Choroid plexus epithelial cell (primary cell): ENCODE results near the gene RAD51D.
"Not testable (repeated sequence)": the region's sequence is repeated elsewhere in the genome, so short reads cannot be mapped to it uniquely, and the experiment has no call there.

Experiments used
- DNase-seq: peaks from one replicate; pipeline ENCODE4 v3.0.0-alpha.2; 2010; ENCODE audit warnings: low read depth
- H3K4me3 ChIP-seq: 2 replicates; pipeline ENCODE4 v1.5.1; 2011; ENCODE audit warnings: low read depth, mild to moderate bottlenecking, control low read depth, low read length, moderate library complexity
- TF ChIP-seq, protein P1 (sequence below): conservative IDR thresholded peaks from 2 replicates; pipeline ENCODE4 v1.5.1; 2011; ENCODE audit warnings: low read depth, mild to moderate bottlenecking, control low read depth, inconsistent platforms, low read length, moderate library complexity

RAD51D gene

DNA sequence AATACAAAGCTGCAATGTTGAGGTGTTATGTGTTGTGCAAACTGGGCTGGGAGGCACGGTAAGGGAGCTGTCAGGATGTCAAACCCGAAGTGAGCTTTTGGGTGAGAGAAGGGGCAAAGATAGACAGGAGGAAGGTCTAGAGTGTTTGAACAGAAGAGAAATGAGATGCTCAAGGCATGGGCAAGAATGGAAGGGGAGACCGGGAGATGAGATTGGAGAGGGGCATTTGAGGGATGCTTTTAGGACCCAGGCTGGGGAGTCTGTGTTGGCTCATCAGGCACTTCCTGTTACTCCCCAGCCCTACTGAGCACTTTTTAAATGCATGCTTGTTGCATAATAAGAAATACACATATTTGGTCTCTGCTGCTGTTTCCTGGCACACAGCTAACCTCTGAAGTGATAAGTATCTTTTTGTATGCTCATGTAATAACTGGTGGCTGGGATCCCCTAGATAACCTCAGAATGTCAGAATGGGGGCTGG, 41.7 kb upstream of the RAD51D start:
- no peak overlapping the region for H3K4me3 ChIP-seq
- TF ChIP-seq, protein P1, sequence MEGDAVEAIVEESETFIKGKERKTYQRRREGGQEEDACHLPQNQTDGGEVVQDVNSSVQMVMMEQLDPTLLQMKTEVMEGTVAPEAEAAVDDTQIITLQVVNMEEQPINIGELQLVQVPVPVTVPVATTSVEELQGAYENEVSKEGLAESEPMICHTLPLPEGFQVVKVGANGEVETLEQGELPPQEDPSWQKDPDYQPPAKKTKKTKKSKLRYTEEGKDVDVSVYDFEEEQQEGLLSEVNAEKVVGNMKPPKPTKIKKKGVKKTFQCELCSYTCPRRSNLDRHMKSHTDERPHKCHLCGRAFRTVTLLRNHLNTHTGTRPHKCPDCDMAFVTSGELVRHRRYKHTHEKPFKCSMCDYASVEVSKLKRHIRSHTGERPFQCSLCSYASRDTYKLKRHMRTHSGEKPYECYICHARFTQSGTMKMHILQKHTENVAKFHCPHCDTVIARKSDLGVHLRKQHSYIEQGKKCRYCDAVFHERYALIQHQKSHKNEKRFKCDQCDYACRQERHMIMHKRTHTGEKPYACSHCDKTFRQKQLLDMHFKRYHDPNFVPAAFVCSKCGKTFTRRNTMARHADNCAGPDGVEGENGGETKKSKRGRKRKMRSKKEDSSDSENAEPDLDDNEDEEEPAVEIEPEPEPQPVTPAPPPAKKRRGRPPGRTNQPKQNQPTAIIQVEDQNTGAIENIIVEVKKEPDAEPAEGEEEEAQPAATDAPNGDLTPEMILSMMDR, result no peak
- peak; percentile 5 for DNase-seq

DNA sequence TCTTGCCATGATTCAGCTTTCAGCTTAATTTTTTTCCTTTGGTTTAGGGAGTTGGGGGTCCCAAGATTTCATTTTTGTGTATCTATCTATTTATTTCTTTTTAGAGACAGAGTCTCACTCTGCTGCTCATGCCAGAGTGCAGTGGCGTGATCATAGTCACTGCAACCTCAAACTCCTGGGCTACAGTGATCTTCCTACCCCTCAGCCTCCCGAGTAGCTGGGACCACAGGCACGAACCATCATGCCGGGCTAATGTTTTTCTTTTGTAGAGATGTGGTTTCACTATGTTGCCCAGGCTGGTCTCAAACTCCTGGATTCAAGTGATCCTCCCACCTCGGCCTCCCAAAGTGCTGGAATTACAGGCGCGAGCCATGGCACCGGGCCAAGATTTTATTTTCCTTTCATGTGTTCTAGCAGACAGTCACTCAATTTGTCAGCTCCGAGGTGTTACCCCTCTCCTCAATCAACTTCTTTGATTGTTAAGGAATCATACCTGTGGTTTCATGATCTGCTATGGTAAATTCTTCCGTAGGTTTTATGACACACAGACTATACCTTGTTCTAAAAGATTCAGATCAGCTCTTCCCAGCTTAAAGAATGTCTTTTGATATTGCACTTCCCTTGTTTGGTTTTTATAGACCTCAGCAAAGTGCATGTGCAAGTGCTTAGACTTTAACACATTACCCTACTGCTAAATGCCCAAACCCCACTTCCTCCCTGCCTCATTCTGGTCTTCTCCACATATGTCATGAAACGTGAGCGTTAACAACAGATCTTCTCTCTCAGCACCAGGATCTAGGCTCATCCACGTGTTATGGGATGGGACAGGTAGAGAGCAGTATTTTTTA, 40.9 kb upstream of the RAD51D start:
- no peak overlapping the region for H3K4me3 ChIP-seq
- no peak for DNase-seq

DNA sequence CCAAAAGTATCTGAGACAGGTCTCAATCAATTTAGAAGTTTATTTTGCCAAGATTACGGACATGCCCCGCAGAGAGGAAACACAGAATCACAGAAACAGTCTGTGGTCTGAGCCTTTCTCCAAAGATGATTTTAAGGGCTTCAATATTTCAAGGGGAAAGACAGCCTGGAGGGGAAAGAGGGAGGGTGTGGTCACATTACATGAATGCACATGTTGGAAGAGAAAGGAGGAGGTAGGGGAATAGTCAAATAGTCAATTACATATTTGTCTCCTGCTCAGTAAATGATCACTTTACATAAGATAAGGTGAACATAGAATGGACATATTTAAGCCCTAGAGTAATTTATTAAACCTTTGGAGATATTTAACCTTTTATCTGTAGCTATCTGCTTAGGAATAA, 40.3 kb upstream of the RAD51D start:
- DNase-seq, result no peak
- no peak overlapping the region for H3K4me3 ChIP-seq
- TF ChIP-seq, protein P1, result no peak

More for the DNA sequence above, 40.9 kb upstream of the RAD51D start:
- TF ChIP-seq, protein P1, result no peak

DNA sequence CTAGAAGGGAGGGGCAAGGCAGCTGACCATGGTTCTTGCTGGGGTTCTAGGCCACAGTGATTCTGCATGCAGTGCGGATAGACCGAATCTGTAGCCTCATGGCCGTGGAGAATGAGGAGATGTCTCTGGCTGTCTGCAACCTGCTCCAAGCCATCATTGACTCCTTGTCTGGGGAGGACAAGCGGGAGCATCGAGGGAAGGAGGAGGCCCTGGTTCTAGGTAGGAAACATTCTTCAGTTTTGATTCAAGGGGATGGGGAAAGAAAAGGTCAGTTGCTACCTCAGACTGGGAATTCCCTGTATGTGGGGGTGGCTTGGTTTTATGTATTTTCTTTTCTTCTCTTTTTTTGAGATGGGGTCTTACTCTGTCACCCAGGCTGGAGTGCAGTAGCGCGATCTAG, 35.6 kb upstream of the RAD51D start:
- TF ChIP-seq, protein P1, result no peak
- no peak for DNase-seq
- H3K4me3 ChIP-seq, result no peak overlapping the region

DNA sequence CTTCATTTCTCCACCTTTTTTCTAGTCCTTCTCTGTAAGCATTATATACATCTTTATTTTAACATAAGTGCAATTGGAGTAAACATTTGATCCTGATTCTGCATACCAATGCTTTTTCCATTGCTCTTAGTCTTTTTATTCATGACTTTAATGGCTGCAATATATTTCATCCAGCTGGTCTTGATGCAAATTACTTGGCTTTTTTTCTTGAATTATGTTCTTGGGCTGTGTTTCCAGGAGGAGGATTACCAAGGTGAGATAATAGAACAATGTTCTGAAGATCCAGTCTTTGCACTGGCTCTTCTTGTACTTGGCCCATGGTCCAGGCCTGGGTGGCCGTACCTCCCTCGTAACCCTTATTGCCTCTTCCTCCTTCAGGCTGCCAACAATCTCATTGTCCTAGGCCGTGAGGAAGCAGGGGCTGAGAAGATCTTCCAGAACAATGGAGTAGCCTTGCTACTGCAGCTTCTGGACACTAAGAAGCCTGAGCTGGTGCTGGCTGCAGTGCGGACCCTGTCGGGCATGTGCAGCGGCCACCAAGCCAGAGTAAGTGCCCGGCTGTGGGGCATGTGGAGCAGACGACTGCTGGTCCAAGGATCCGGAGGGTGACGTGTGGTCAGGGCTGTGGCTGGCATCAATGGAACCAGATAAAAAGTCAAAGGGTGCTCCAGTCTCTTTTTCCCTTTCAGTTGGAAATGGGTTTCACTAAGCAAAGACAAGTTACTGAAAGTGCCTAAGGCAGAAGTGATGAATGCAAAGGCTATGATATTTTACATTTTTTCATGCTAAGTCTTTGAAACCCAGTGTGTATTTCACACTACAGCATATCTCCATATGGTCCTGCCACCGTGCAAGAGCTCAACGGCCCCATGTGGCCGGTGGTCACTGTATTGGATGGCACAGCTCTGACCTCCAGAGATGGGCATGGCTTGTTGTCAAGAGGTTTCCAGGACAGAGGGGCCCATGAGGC, 34.8 kb upstream of the RAD51D start:
- TF ChIP-seq, protein P1, result no peak
- no peak for DNase-seq
- H3K4me3 ChIP-seq, result no peak overlapping the region

DNA sequence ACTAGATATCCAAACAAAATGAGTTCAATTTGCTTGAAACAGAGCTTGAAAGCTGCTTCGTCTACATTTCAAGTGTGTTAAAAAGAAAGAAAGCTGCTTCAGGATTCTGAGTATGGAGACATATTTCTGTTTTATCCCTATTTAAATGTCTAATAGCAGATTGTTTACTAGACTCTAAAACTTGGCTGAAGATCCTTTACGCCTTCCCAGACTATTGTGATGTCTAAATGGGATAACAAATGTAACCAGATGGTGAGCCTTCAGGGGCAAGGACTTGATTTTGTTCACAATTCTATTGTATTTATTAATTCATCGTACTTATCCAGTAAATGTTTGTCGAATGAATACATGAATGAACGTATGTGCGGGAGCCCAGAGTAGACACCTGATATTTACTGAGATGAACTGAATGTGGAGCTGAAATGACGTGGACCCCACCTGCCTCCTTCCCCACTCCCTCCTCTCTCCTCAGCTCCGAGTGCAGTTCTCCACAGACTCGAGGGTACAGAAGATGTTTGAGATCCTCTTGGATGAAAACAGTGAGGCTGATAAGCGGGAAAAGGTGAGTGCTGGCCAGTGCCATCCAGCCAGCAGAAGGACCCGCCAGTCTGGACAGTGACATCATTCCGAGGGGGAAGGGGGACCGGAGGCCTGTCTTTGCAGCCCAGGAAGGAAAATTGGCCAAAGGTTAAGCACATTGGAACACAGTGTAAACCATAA, 32.9 kb upstream of the RAD51D start:
- TF ChIP-seq, protein P1, result no peak
- no peak for DNase-seq
- H3K4me3 ChIP-seq, result no peak overlapping the region

DNA sequence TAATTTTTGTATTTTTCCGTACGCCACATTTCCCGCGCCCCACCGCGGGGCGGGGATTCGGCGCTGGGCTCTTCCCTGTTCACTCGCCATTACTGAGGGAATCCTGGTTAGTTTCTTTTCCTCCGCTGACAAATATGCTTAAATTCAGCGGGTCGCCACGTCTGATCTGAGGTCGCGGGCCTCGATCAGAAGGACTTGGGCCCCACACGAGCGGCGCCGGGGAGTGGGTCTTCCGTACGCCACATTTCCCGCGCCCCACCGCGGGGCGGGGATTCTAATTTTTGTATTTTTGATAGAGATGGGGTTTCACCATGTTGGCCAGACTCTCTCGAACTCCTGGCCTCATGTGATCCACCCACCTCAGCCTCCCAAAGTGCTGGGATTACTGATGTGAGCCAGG, 31.4 kb upstream of the RAD51D start:
- DNase-seq, result not testable (repeated sequence)

More for the DNA sequence above, 31.4 kb upstream of the RAD51D start:
- H3K4me3 ChIP-seq, result not testable (repeated sequence)
